Measurements from ENCODE around the gene IL1RL1.
"Not testable (repeated sequence)": the region's sequence is repeated elsewhere in the genome, so short reads cannot be mapped to it uniquely, and the experiment has no call there.

Gene IL1RL1

DNA sequence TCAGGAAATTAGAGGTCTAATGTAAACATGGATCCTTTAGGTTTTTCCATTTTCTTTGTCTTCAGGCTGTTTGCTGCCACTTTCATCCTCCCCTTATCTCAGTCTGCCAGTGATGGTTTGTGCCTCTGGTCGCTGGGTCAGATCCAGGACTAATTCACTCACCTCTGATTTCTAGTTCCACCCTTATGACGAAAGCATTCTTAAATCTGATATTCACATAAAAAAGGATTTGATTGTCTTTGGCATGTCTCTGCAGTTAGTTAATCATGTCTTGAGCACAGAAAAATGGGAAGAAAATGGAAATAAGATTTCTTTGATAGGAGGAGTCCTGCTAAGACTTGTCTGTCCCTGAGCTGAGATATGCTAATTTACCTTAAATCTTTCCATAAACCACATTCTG lies 4.6 kb downstream of the IL1RL1 start:
- Histone ChIP-seq H3K9me3 (ENCODE audit: low read length) (no peaks in the 10 kb centered on the region), H3K27ac (ENCODE audit: low read depth, low read length) (no peak overlapping the region), H3K4me3 (ENCODE audit: low read depth in 1 of 2, low read length in 2 of 2) (no peak overlapping the region), H3K36me3 (ENCODE audit: insufficient read depth, low read length) (no peaks in the 10 kb centered on the region), H3K4me1 (ENCODE audit: insufficient read depth, low read length) (no peaks in the 10 kb centered on the region), H3K9ac (ENCODE audit: low read length) (no peak overlapping the region), H3K27me3 (ENCODE audit: control insufficient read depth in 1 of 2, insufficient read depth in 2 of 2, low read length in 2 of 2) (no peaks in the 10 kb centered on the region)

DNA sequence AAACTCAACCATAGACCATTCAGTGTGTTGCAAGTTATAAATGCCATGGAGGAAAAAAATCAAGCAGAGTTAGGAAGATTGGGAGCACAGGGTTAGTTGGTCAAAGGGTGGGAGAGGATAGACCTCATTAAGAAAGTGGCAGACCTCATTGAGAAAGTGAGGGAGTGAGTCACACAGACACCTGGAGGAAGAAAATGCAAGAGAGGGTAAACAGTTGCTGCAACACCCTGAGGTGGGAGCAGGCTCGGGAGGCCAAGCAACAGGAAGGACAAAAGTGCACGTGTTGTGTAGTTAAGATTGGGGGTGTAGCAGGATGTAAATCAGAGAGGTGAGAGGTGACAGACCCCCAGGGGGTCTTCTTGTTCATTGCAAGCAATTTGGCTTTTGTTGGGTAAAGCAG lies 6.4 kb downstream of the IL1RL1 start:
- H3K27ac ChIP-seq (ENCODE audit: low read depth, low read length): no peak overlapping the region
- H3K9me3 ChIP-seq (ENCODE audit: low read length): no peaks in the 10 kb centered on the region
- H3K4me3 ChIP-seq (ENCODE audit: low read depth in 1 of 2, low read length in 2 of 2): no peak overlapping the region
- H3K27me3 ChIP-seq (ENCODE audit: control insufficient read depth in 1 of 2, insufficient read depth in 2 of 2, low read length in 2 of 2): no peaks in the 10 kb centered on the region
- no peak overlapping the region for H3K9ac ChIP-seq (ENCODE audit: low read length)
- H3K36me3 ChIP-seq (ENCODE audit: insufficient read depth, low read length): no peaks in the 10 kb centered on the region
- no peaks in the 10 kb centered on the region for H3K4me1 ChIP-seq (ENCODE audit: insufficient read depth, low read length)

DNA sequence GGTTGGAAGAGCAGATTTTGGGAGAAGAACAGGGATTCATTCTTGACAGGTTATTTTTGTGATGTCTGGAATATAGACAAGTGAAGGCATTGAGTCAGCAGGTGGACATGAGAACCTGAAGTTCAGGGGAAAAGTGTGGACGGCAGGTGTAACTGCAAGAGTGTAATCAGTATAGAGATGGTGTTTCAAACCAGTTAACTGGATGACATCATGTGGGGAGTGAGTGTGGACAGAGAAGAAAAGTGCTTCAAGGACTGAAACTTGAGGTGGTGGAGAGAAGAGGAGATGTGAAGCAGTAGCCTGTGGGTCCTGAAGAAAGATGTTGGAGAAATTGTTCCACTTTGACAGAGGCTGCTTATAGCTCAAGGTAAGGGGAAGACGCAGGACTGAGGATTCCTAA lies 7.1 kb downstream of the IL1RL1 start:
- no peaks in the 10 kb centered on the region for H3K36me3 ChIP-seq (ENCODE audit: insufficient read depth, low read length)
- no peak overlapping the region for H3K27ac ChIP-seq (ENCODE audit: low read depth, low read length)
- H3K9me3 ChIP-seq (ENCODE audit: low read length): no peaks in the 10 kb centered on the region
- H3K4me1 ChIP-seq (ENCODE audit: insufficient read depth, low read length): no peaks in the 10 kb centered on the region
- H3K27me3 ChIP-seq (ENCODE audit: control insufficient read depth in 1 of 2, insufficient read depth in 2 of 2, low read length in 2 of 2): no peaks in the 10 kb centered on the region
- H3K9ac ChIP-seq (ENCODE audit: low read length): no peak overlapping the region
- H3K4me3 ChIP-seq (ENCODE audit: low read depth in 1 of 2, low read length in 2 of 2): no peak overlapping the region

DNA sequence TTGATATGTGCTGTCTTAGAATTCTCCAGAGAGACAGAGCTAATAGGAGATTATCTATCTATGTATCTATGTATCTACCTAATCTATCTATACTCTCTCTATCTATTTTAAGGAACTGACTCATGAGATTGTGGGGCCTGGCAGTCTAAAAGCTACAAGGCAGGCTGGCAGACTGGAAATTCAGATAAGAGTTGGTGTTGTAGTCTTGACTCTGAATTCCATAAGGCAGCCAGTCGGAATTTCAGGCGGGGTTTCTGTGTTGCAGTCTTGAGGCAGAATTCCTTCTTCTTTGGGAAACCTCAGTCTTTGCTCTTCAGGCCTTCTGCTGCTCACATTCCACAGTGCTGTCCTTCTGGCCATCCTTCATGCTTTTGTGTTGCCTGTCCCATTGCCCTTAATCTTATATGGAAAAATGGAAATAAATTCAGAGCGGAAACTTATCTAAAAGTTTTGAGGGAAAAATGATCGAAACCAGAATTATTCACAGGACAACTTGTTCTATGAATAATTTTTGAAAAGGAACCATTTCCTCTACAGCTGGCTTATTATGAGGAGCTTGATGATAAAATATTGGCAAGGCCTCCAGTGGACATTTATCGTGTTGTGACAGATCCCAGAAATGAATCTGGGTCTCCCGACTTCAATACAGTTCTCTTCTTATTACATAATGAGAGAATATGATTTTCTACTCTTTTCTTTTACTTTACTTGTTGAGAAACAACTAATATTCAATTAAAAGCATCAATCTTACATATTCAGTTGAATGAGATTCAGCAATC lies 10.8 kb downstream of the IL1RL1 start:
- no peak overlapping the region for H3K4me3 ChIP-seq (ENCODE audit: low read depth in 1 of 2, low read length in 2 of 2)
- no peak overlapping the region for H3K9ac ChIP-seq (ENCODE audit: low read length)
- no peaks in the 10 kb centered on the region for H3K36me3 ChIP-seq (ENCODE audit: insufficient read depth, low read length)
- H3K4me1 ChIP-seq (ENCODE audit: insufficient read depth, low read length): no peaks in the 10 kb centered on the region
- no peaks in the 10 kb centered on the region for H3K27me3 ChIP-seq (ENCODE audit: control insufficient read depth in 1 of 2, insufficient read depth in 2 of 2, low read length in 2 of 2)
- no peaks in the 10 kb centered on the region for H3K9me3 ChIP-seq (ENCODE audit: low read length)
- no peak overlapping the region for H3K27ac ChIP-seq (ENCODE audit: low read depth, low read length)

DNA sequence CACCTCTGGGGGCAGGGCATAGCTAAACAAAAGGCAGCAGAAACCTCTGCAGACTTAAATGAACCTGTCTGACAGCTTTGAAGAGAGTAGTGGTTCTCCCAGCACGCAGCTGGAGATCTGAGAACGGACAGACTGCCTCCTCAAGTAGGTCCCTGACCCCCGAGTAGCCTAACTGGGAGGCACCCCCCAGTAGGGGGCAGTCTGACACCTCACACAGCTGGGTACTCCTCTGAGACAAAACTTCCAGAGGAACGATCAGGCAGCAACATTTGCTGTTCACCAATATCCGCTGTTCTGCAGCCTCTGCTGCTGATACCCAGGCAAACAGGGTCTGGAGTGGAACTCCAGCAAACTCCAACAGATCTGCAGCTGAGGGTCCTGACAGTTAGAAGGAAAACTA lies 13.6 kb downstream of the IL1RL1 start:
- not testable (repeated sequence) for H3K4me3 ChIP-seq (ENCODE audit: low read depth in 1 of 2, low read length in 2 of 2); H3K9ac ChIP-seq (ENCODE audit: low read length); H3K27ac ChIP-seq (ENCODE audit: low read depth, low read length); H3K9me3 ChIP-seq (ENCODE audit: low read length); H3K27me3 ChIP-seq (ENCODE audit: control insufficient read depth in 1 of 2, insufficient read depth in 2 of 2, low read length in 2 of 2); H3K36me3 ChIP-seq (ENCODE audit: insufficient read depth, low read length); H3K4me1 ChIP-seq (ENCODE audit: insufficient read depth, low read length)

DNA sequence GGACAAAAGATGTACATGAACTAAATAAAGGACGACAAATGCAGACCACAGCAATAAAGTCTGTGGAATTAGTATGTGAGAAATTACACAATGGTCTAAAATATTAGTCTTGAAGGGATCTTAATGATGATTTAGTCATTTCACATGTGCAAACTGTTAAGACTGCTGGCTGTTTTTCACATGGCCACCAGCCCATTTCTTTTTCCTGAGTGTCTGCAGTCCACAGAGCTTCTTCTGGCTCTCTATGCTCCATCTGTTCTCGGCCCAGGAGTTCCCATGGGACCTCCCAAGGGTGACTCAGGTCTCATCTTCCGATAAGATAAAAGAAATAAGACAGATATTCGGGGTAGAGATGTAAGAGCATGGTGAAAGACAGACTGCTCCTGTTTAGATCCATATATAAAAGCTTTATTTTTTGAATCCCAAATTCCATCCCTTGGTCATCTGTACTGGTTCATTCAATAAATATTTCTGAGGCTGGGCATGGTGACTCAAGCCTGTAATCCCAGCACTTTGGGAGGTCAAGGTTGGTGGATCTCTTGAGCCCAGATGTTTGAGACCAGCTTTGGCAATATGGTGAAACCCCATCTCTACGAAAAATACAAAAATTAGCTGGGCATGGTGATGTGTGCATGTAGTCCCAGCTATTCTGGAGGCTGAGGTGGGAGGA lies 20.1 kb downstream of the IL1RL1 start:
- H3K4me3 ChIP-seq (ENCODE audit: low read depth in 1 of 2, low read length in 2 of 2): no peak overlapping the region
- H3K27ac ChIP-seq (ENCODE audit: low read depth, low read length): no peak overlapping the region

DNA sequence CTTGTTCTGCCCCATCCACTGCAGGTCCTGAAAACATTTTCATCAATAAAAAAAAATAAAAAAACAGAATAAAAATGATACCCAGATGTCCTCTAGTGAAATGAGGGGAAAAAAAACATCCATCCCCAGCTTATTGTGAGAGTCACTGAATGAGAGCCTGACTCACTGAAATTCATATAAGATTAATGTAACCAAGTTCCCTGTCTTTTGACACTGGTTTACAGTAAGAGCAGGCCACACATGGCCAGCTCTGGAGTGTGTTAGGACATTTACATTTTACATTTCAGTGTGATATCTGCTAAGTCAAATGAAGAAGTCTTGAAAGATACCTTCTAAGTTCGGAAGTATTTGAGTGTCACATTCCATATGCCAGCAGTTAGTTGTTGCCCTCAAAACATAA lies 23.1 kb downstream of the IL1RL1 start:
- H3K9me3 ChIP-seq (ENCODE audit: low read length): no peaks in the 10 kb centered on the region
- H3K27me3 ChIP-seq (ENCODE audit: control insufficient read depth in 1 of 2, insufficient read depth in 2 of 2, low read length in 2 of 2): no peaks in the 10 kb centered on the region
- no peak overlapping the region for H3K9ac ChIP-seq (ENCODE audit: low read length)
- H3K4me1 ChIP-seq (ENCODE audit: insufficient read depth, low read length): no peaks in the 10 kb centered on the region
- H3K36me3 ChIP-seq (ENCODE audit: insufficient read depth, low read length): no peaks in the 10 kb centered on the region
- H3K4me3 ChIP-seq (ENCODE audit: low read depth in 1 of 2, low read length in 2 of 2): no peak overlapping the region
- H3K27ac ChIP-seq (ENCODE audit: low read depth, low read length): no peak overlapping the region

More for the DNA sequence above, 20.1 kb downstream of the IL1RL1 start:
- Histone ChIP-seq H3K4me1 (ENCODE audit: insufficient read depth, low read length) (no peaks in the 10 kb centered on the region), H3K9ac (ENCODE audit: low read length) (no peak overlapping the region), H3K27me3 (ENCODE audit: control insufficient read depth in 1 of 2, insufficient read depth in 2 of 2, low read length in 2 of 2) (no peaks in the 10 kb centered on the region), H3K36me3 (ENCODE audit: insufficient read depth, low read length) (no peaks in the 10 kb centered on the region), H3K9me3 (ENCODE audit: low read length) (no peaks in the 10 kb centered on the region)

DNA sequence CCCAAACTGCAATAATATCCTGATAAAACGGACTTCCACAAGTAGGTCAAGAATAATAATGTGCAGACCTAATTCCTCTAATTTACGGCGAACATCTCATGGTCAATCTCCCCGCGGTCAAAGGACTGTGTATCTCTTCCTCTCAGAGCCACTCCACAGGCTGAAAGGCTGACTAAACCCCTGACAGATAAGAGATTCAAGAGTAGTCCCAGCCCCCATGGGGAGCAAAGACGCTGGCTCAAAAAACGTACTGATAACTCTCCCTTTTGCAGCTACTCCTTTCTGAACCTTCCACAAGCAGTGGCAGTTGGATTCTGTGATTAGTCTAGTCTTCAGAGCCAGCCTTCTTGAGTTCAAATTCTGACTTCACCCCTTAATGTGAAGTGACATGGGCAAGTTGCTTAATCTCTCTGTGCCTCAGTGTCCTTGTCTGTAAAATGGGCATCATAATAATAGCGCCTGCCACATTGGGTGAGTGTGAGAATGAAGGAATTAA lies 24.6 kb downstream of the IL1RL1 start:
- no peaks in the 10 kb centered on the region for H3K27me3 ChIP-seq (ENCODE audit: control insufficient read depth in 1 of 2, insufficient read depth in 2 of 2, low read length in 2 of 2)
- no peaks in the 10 kb centered on the region for H3K9me3 ChIP-seq (ENCODE audit: low read length)
- no peak overlapping the region for H3K27ac ChIP-seq (ENCODE audit: low read depth, low read length)

DNA sequence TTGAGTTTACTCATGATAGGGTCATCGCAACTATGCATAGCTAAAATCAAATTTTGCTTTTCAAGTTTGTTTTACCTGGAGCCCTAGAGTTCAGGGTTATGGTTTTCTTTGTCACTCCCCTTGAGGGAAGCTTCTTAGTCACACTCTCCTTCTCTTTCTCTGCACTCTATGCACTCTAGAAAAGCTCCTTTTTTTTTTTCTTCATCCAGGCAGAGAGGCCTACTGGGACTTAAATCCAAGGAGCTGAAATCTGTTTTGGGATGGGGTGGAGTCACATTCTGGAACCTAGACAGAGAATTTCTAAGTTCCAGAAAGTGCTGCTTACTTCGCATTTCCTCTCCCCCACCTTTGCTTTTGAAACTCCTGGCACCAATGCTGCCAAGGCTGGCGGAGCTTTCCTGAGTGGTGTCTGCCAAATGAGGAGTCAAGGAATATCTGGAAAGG lies 25.2 kb downstream of the IL1RL1 start:
- H3K27me3 ChIP-seq (ENCODE audit: control insufficient read depth in 1 of 2, insufficient read depth in 2 of 2, low read length in 2 of 2): no peaks in the 10 kb centered on the region
- H3K4me1 ChIP-seq (ENCODE audit: insufficient read depth, low read length): no peaks in the 10 kb centered on the region
- no peak overlapping the region for H3K9ac ChIP-seq (ENCODE audit: low read length)
- no peaks in the 10 kb centered on the region for H3K9me3 ChIP-seq (ENCODE audit: low read length)
- no peaks in the 10 kb centered on the region for H3K36me3 ChIP-seq (ENCODE audit: insufficient read depth, low read length)
- H3K27ac ChIP-seq (ENCODE audit: low read depth, low read length): no peak overlapping the region
- no peak overlapping the region for H3K4me3 ChIP-seq (ENCODE audit: low read depth in 1 of 2, low read length in 2 of 2)

More for the DNA sequence above, 24.6 kb downstream of the IL1RL1 start:
- Histone ChIP-seq H3K4me1 (ENCODE audit: insufficient read depth, low read length) (no peaks in the 10 kb centered on the region), H3K9ac (ENCODE audit: low read length) (no peak overlapping the region), H3K36me3 (ENCODE audit: insufficient read depth, low read length) (no peaks in the 10 kb centered on the region), H3K4me3 (ENCODE audit: low read depth in 1 of 2, low read length in 2 of 2) (no peak overlapping the region)

DNA sequence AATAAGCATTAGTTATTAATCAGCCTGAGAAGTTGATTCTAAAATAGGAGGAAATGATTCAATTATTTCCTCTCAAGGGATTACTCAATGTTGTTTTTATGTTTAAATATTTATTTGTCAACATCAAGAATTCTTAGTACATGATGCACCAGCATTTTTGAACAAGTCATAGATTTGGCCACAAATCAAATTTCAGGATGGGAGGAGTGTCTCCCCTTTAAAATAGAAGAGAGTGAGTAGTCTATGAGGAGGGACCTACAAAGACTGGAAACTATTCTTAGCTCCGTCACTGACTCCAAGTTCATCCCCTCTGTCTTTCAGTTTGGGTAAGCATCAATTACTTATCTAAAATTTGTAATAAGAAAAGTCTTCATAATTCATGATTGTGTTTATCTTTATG lies 25.6 kb downstream of the IL1RL1 start:
- Histone ChIP-seq H3K4me1 (ENCODE audit: insufficient read depth, low read length) (no peaks in the 10 kb centered on the region), H3K9ac (ENCODE audit: low read length) (no peak overlapping the region), H3K9me3 (ENCODE audit: low read length) (no peaks in the 10 kb centered on the region), H3K4me3 (ENCODE audit: low read depth in 1 of 2, low read length in 2 of 2) (no peak overlapping the region), H3K27me3 (ENCODE audit: control insufficient read depth in 1 of 2, insufficient read depth in 2 of 2, low read length in 2 of 2) (no peaks in the 10 kb centered on the region), H3K36me3 (ENCODE audit: insufficient read depth, low read length) (no peaks in the 10 kb centered on the region), H3K27ac (ENCODE audit: low read depth, low read length) (no peak overlapping the region)

DNA sequence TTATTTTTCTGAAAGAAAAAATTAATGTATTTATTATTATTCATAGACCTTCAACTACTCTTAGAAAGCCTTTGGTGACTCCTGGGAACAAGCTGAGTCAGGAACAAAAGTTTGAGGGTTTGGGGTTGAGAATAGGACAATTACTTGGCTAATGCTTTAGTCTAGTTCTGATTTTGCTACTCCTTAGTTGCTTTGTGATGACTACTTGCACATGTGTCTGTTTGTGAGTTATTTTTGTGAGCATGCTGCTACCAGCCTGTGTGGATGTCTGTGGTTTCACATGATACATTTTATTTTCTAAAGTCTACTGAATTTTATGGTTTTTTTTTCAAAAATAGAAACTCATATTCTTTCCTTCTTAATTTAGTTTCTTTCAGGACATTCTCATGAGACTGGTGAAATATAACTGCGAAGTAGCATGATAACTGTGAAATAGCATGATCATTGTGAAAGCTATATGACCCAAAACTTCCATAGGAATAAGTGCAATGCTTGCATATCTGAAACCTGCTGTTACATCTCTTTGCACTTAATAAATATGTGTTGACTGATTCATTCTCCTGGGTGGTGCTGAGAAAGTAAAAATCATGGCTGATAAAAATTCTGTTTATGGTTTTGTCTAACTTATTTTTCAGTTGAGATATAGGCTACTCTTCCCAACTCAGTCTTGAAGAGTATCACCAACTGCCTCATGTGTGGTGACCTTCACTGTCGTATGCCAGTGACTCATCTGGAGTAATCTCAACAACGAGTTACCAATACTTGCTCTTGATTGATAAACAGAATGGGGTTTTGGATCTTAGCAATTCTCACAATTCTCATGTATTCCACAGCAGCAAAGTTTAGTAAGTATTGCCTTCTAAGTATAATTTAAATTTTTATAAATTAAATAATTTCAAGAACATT lies 26.4 kb downstream of the IL1RL1 start:
- Histone ChIP-seq H3K36me3 (ENCODE audit: insufficient read depth, low read length) (no peaks in the 10 kb centered on the region), H3K9ac (ENCODE audit: low read length) (no peak overlapping the region), H3K27me3 (ENCODE audit: control insufficient read depth in 1 of 2, insufficient read depth in 2 of 2, low read length in 2 of 2) (no peaks in the 10 kb centered on the region), H3K27ac (ENCODE audit: low read depth, low read length) (no peak overlapping the region), H3K4me1 (ENCODE audit: insufficient read depth, low read length) (no peaks in the 10 kb centered on the region), H3K4me3 (ENCODE audit: low read depth in 1 of 2, low read length in 2 of 2) (no peak overlapping the region), H3K9me3 (ENCODE audit: low read length) (no peaks in the 10 kb centered on the region)

All from muscle layer of colon (tissue), 2 donors.